ENCODE measurements around the gene ARHGAP25. TPM values are rescaled to one million over a fixed set of nuclear protein-coding genes. Genes with fewer than 3 reads are reported as not detected.

Gene ARHGAP25
- total RNA-seq, 1 experiment from 2014 or later: 0.27 TPM

DNA sequence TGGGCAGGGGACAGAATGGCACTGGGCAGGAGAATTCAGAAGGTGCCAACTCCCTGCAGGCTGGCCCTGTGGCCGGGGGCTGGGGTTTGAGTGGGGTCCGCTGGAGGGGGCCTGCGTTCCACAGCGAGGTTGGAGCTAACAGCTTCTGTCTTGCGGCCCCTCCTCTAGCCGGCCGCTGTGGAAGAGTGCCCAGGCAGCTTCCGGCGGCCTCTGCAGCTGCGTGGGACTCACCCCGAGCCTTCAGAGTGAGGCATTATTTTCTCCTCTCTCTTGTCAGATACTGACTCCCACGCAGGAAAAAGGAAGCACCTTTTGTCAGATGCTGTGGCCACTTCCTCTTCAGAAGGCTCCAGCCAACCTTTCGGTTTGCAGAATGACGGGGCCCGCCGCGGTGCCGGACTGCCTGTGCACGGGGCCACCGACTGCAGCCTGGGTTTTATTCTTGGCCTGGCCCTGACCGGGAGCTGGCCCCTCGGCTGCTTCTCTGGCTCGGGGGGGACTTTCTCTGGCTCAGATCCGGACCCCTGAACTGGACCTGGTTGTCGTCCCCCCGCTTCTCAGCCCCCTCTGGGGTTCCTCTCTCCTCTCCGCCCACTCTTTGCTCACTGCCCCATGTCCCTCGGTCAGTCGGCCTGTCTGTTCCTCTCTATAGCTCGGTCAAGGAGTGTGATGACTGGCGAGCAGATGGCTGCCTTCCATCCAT is 40.1 kb downstream of the ARHGAP25 start:
- ChIA-PET CTCF (no interaction called here), RAD21 (ENCODE audit: low non-redundant PET in 1 of 2, low total read pairs in 2 of 2, uncharacterized antibody in 2 of 2, unreplicated experiment in 2 of 2) (no interaction called here), POLR2A (no interaction called here)
- no peak for DNase-seq (ENCODE audit: low read depth, low spot score)
- Histone ChIP-seq H3K4me3 (replicated peaks in 1 of 2; ENCODE audit: low read depth in 1 of 2, low read length in 2 of 2) (no peak overlapping the region), H3K79me2 (ENCODE audit: insufficient read depth, low read length) (no peaks in the 10 kb centered on the region), H3K9me2 (ENCODE audit: insufficient read depth) (no peaks in the 10 kb centered on the region), H4K20me1 (ENCODE audit: insufficient read depth) (no peaks in the 10 kb centered on the region), H3K27me3 (ENCODE audit: insufficient read depth, low read length) (no peaks in the 10 kb centered on the region), H3K9ac (ENCODE audit: low read length) (no peak overlapping the region), H3K27ac (ENCODE audit: low read depth, low read length) (no peak overlapping the region), H3K36me3 (ENCODE audit: control insufficient read depth in 1 of 2, insufficient read depth in 2 of 2, low read length in 2 of 2) (no peaks in the 10 kb centered on the region), H3K4me2 (ENCODE audit: low read length) (no peak overlapping the region), H2AFZ (ENCODE audit: low read depth, low read length, poor library complexity, severe bottlenecking) (no peak overlapping the region), H3K4me1 (ENCODE audit: control insufficient read depth in 1 of 2, insufficient read depth in 2 of 2, low read length in 2 of 2) (no peaks in the 10 kb centered on the region), H3K9me3 (ENCODE audit: control insufficient read depth in 1 of 2, insufficient read depth in 1 of 2, low read depth in 1 of 2, low read length in 2 of 2) (no peaks in the 10 kb centered on the region)
- intact Hi-C loops (cut with micrococcal nuclease): no loop called here
- ATAC-seq: no peak
- no TSS peak for BruUV-seq (replicated peaks)
- TF ChIP-seq RAD21 (IDR thresholded peaks at IDR 0.05; ENCODE audit: low read depth) (no peak), CEBPB (IDR thresholded peaks at IDR 0.05; ENCODE audit: low read depth) (no peak)
- TF ChIP-seq, protein P1, sequence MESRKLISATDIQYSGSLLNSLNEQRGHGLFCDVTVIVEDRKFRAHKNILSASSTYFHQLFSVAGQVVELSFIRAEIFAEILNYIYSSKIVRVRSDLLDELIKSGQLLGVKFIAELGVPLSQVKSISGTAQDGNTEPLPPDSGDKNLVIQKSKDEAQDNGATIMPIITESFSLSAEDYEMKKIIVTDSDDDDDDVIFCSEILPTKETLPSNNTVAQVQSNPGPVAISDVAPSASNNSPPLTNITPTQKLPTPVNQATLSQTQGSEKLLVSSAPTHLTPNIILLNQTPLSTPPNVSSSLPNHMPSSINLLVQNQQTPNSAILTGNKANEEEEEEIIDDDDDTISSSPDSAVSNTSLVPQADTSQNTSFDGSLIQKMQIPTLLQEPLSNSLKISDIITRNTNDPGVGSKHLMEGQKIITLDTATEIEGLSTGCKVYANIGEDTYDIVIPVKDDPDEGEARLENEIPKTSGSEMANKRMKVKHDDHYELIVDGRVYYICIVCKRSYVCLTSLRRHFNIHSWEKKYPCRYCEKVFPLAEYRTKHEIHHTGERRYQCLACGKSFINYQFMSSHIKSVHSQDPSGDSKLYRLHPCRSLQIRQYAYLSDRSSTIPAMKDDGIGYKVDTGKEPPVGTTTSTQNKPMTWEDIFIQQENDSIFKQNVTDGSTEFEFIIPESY (IDR thresholded peaks at IDR 0.05; ENCODE audit: extremely low read depth, insufficient replicate concordance, low read length): no peak

DNA sequence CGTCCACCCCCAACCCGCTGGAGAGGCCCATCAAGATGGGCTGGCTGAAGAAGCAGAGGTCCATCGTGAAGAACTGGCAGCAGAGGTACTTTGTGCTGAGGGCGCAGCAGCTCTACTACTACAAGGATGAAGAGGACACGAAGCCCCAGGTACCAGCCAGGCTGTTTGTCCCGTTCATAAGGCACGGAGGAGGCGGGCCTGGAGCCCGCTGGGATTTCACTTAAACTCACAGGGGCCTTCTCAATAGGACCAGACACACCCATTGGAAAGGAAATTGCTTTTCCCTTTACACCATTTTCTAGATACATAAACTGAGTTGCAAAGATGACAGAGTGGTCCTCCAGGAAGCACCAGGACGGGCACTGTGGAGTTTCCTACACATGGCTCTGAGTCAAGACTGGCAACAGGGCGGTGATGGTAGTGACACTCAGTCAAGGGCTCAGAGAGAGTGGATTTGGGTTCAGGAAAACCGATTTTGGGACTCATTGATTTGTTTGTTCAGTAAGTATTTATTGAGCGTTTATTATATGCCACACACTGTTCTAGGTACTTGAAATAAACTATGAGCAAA is 40.7 kb downstream of the ARHGAP25 start:
- CTCF ChIA-PET: interaction anchor here (0.6 to 1.1 kb wide), 2 partner anchors 23 to 133 kb away, joined by 3 to 4 read pairs; no protein-coding TSS in a partner anchor
- H3K9ac ChIP-seq (ENCODE audit: low read length): no peak overlapping the region
- intact Hi-C loops (cut with micrococcal nuclease): no loop called here
- H2AFZ ChIP-seq (ENCODE audit: low read depth, low read length, poor library complexity, severe bottlenecking): no peak overlapping the region
- no peaks in the 10 kb centered on the region for H3K4me1 ChIP-seq (ENCODE audit: control insufficient read depth in 1 of 2, insufficient read depth in 2 of 2, low read length in 2 of 2)
- H3K27ac ChIP-seq (ENCODE audit: low read depth, low read length): no peak overlapping the region
- POLR2A ChIA-PET: no interaction called here
- no peak overlapping the region for H3K4me2 ChIP-seq (ENCODE audit: low read length)
- H3K4me3 ChIP-seq (replicated peaks in 1 of 2; ENCODE audit: low read depth in 1 of 2, low read length in 2 of 2): no peak overlapping the region
- H3K36me3 ChIP-seq (ENCODE audit: control insufficient read depth in 1 of 2, insufficient read depth in 2 of 2, low read length in 2 of 2): no peaks in the 10 kb centered on the region
- ATAC-seq (no peak), DNase-seq (ENCODE audit: low read depth, low spot score) (no peak)
- RAD21 ChIA-PET (ENCODE audit: low non-redundant PET in 1 of 2, low total read pairs in 2 of 2, uncharacterized antibody in 2 of 2, unreplicated experiment in 2 of 2): no interaction called here
- H3K79me2 ChIP-seq (ENCODE audit: insufficient read depth, low read length): no peaks in the 10 kb centered on the region
- no TSS peak for BruUV-seq (replicated peaks)
- TF ChIP-seq SRF (IDR thresholded peaks at IDR 0.05; ENCODE audit: low read depth) (no peak), CBX3 (IDR thresholded peaks at IDR 0.05; ENCODE audit: low read depth) (no peak), EZH2 (IDR thresholded peaks at IDR 0.05) (no peak), CEBPB (IDR thresholded peaks at IDR 0.05; ENCODE audit: low read depth) (no peak), EZH2phosphoT487 (IDR thresholded peaks at IDR 0.05; ENCODE audit: borderline replicate concordance) (no peak), SIN3A (IDR thresholded peaks at IDR 0.05; ENCODE audit: low read depth) (no peak), POLR2AphosphoS5 (IDR thresholded peaks at IDR 0.05; ENCODE audit: low read depth, low read length) (no peak), EGR1 (IDR thresholded peaks at IDR 0.05; ENCODE audit: low read depth) (no peak), YY1 (IDR thresholded peaks at IDR 0.05; ENCODE audit: extremely low read depth, insufficient replicate concordance, low read depth, low read length) (no peak), POLR2A (IDR thresholded peaks at IDR 0.05; ENCODE audit: borderline replicate concordance, extremely low read depth, insufficient read depth, insufficient read length) (no peak)
- no peaks in the 10 kb centered on the region for H3K9me2 ChIP-seq (ENCODE audit: insufficient read depth)
- H4K20me1 ChIP-seq (ENCODE audit: insufficient read depth): no peaks in the 10 kb centered on the region
- H3K27me3 ChIP-seq (ENCODE audit: insufficient read depth, low read length): no peaks in the 10 kb centered on the region
- no peaks in the 10 kb centered on the region for H3K9me3 ChIP-seq (ENCODE audit: control insufficient read depth in 1 of 2, insufficient read depth in 1 of 2, low read depth in 1 of 2, low read length in 2 of 2)
